Measurements from ENCODE around the gene TEAD2. TPM values are rescaled to one million over a fixed set of nuclear protein-coding genes. Genes with fewer than 3 reads are reported as not detected.
A peak's percentile ranks its signal among the peaks of the same experiment; 100 is the strongest.
"Not testable (repeated sequence)": the region's sequence is repeated elsewhere in the genome, so short reads cannot be mapped to it uniquely, and the experiment has no call there.

The TEAD2 gene
- polyA plus RNA-seq, 3 donors = 88.2 to 114 (median 93.0) TPM

GRCh38 chr19:49338691-49339300, 23.4 kb downstream of the TEAD2 start:
- peak in 7 of 11 donors; percentile 59 to 83 (median 74) for DNase-seq (ENCODE audit: extremely low read depth in 1 of 11, low read depth in 9 of 11, low spot score in 4 of 11)

DNA sequence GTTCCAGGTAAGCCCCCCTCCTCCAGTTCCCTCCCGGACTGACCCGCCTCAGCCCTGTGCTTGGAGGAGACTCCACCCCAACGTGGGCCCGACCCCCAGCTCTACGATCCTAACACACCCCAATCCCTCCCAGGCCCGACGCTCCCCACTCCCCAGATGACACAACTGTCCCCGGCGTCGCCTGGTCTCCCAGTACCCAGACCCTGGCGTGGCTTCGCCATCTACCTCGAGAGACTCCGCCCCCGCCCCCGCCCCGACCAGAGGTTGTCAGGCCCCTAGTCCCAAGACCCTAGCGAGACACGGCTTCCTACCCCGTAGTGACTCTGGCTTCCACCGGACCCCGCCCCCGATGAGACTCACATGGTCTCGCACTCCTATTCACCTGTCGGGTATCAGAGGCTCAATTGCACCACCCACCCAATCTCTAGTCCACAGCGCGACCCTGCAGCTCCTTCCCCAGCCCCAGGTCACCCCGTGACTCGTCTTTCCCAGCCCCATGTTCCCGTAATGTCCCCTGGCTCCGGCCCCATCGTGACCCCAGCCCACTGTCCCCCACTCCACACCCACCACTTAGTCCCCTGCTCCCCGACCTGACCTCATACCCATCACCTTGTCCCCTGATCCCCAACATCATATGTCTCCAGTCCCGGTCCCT, 24.1 kb downstream of the TEAD2 start:
- no peak for DNase-seq (ENCODE audit: extremely low read depth in 1 of 11, low read depth in 9 of 11, low spot score in 4 of 11)

- no peak for DNase-seq (ENCODE audit: extremely low read depth in 1 of 11, low read depth in 9 of 11, low spot score in 4 of 11)
Observed at GRCh38 chr19:49337267-49338022, 24.8 kb downstream of the TEAD2 start.

DNA sequence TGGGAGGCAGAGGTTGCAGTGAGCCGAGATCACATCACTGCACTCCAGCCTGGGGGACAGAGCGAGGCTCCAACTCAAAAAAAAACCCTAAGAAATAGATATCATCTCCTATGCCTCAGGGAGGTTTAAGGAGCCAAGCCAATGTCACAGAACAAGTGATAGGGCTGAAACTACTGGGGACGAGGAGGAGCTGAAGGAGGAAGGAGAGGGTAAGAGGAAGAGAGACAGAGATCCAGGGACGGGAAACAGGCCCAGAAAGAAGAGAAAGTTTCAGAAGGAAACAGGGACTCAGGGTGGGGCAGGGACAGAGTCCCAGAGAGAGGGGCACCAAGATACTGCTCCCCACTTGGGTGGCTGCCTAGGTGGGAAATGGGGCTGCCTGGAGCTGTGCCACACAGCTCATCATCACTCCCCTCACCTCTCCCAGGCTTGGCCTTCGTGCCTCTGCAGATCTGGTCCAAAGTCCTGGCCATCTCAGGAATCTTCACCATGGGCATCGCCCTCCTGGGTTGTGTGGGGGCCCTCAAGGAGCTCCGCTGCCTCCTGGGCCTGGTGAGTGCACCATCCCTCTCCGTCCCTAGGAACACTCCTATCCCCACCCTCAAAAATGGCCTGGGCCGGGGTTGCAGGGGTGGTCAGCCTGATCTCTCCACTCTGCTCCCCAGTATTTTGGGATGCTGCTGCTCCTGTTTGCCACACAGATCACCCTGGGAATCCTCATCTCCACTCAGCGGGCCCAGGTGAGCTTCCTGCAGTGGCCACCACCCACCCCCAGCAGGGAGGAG, 25.5 kb downstream of the TEAD2 start:
- DNase-seq (ENCODE audit: extremely low read depth in 1 of 11, low read depth in 9 of 11, low spot score in 4 of 11) = no peak

DNA sequence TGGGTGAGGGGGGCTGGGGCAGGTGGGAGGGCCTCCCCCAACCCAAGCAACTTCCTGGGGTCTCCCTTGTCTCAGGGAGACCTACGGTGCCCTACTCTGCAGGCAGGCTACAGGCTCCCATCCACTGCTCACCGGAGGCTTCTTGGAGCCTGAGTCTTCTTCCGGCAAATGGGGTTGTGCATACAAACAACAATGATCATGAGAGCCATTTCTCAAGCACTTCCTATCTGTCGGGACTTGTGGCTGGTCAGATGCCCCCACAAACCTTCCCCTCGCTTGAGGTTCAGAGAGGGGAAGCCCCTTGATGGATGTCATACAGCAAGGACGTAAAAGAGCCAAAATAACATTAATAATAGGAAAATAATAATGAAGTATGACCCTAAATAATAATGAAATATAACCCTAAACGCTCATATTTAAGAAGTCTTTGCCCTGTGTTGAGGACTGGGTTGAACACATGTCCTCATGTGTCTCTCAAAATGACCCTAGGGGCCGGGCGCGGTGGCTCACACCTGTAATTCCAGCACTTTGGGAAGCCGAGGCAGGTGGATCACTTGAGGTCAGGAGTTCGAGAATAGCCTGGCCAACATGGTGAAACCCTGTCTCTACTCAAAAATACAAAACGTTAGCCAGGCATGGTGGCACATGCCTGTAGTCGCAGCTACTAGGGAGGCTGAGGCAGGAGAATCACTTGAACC, 26.3 kb downstream of the TEAD2 start:
- no peak for DNase-seq (ENCODE audit: extremely low read depth in 1 of 11, low read depth in 9 of 11, low spot score in 4 of 11)

- no peak for DNase-seq (ENCODE audit: extremely low read depth in 1 of 11, low read depth in 9 of 11, low spot score in 4 of 11)
Observed at GRCh38 chr19:49335071-49335783, 27.0 kb downstream of the TEAD2 start, which contains the start of gene CD37. TSS of gene CD37 (plus strand) at chr19:49335406. CDS start at chr19:49335541, 135 bp downstream.

- DNase-seq (ENCODE audit: extremely low read depth in 1 of 11, low read depth in 9 of 11, low spot score in 4 of 11) = no peak
Observed at GRCh38 chr19:49333811-49334288, 28.4 kb downstream of the TEAD2 start.

DNA sequence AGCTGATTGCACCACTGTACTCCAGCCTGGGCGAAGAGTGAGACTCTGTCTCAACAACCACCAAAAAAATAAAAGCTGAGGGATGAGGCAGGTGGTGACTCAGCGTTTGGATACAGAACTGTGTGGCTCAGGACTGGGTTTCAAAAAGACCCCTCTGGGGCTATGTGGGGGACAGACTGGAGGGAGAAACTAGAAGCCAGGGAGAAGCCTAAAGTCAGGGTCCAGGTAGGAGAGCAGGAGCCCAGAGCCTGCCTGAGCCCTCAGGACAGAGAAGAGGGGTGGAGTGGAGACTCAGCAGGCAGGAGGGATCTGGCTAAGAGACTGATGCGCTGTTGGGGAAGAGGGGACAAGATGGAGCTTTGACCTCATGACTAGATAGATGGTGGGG, 28.8 kb downstream of the TEAD2 start:
- DNase-seq (ENCODE audit: extremely low read depth in 1 of 11, low read depth in 9 of 11, low spot score in 4 of 11) = no peak

DNA sequence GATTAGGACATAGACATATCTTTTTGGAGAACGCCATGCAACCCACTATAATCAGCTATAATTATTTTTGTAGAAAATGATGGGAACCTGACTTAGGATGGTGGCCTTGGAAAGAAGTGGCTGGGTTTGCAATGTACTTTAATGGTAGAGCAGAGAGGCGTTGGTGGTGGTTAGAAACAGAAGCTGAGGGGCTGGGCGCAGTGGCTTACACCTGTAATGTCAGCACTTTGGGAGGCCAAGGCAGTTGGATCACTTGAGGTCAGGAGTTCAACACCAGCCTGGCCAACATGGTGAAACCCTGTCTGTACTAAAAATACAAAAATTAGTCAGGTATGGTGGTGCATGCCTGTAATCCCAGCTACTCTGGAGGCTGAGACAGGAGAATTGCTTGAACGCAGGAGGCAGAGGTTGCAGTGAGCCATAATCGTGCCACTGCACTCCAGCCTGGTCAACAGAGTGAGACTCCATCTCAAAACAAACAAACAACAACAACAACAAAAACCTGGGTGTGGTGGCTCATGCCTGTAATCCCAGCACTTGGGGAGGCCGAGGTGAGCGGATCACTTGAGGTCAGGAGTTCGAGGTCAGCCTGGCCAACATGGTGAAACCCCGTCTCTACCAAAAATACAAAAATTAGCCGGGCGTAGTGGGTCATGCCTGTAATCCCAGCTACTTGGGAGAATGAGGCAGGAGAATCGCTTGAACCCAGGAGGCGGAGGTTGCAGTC, 29.4 kb downstream of the TEAD2 start:
- DNase-seq (ENCODE audit: extremely low read depth in 1 of 11, low read depth in 9 of 11, low spot score in 4 of 11) = not testable (repeated sequence)

DNA sequence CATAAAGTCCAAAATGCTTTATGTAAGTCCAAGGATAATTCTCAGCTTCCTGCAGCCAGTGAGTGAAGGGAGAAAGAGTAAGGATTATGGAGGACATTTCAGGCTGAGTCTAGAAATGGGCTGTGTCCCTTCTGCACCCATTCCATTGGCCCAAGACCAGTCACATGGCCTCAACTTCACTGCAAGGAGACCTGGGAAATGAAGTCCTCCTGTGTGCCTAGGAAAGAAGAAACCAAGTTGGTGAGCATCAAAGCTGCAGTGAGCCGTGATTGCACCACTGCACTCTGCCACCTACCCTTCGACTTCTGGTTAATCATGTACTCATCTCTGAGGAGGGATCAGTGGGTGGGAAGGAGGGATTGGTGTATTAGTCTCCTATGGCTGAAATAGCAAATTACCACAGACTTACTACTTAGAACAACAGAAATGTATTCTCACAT, 30.6 kb downstream of the TEAD2 start:
- DNase-seq (ENCODE audit: extremely low read depth in 1 of 11, low read depth in 9 of 11, low spot score in 4 of 11) = peak in 2 of 11 donors; percentile 56 to 58

DNA sequence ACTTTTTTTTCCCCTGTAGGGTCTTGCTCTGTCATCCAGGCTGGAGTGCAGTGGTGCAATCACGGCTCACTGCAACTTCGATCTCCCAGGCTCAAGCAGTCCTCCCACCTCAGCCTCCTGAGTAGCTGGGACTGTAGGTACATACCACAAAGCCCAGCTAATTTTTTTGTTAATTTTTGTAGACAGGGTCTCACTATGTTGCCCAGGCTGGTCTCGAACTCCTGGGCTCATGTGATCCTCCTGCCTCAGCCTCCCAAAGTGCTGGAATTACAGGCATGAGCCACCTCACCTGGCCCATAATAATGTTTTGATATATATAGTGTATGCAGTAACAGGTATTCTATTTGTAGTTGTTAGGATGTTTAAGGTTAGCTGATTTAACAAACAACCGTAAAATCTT, 31.0 kb downstream of the TEAD2 start:
- not testable (repeated sequence) for DNase-seq (ENCODE audit: extremely low read depth in 1 of 11, low read depth in 9 of 11, low spot score in 4 of 11)

DNA sequence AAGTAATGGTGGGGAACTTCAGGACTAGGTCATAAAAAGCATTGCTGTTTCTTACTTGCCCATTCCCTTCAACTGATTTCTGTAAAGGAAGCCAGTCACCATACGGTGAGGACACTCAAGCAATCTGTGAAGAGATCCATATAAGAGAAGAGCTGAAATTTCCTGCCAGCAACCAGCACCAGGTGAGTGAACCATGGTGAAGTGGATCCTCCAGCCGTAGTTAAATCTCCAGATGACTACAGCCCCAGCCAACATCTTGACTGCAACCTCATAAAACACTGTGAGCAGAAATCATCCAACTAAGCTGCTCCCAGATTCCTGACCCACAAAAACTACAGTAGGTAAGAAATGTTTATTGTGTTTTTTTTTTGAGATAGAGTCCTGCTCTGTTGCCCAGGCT, 33.5 kb downstream of the TEAD2 start:
- no peak for DNase-seq (ENCODE audit: extremely low read depth in 1 of 11, low read depth in 9 of 11, low spot score in 4 of 11)

DNA sequence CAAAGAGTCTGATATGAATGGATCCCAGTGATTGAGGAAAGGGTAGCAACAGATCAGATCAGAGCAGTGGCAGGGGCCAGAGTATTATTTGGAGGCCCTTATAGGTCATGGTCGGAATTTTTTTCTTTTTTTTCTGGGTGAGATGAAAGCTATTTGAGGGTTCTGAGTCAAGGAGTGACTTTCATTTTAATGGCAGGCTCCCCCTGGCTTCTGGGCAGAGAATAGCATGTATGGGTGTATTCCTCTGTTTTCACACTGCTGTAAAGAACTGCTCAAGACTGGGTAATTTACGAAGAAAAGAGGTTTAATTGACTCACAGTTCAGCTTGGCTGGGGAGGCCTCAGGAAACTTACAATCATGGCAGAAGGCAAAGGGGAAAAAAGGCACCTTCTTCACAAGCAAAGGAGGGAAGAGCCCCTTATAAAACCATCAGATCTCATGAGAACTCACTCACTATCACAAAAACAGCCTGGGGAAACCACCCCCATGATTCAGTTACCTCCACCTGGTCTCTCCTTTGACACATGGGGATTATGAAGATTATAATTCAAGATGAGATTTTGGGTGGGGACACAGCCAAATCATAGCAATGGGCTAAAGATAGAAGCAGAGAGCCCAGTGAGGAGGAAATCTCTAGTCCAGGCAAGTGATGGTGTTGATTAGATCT, 34.2 kb downstream of the TEAD2 start:
- no peak for DNase-seq (ENCODE audit: extremely low read depth in 1 of 11, low read depth in 9 of 11, low spot score in 4 of 11)

- DNase-seq (ENCODE audit: extremely low read depth in 1 of 11, low read depth in 9 of 11, low spot score in 4 of 11) = no peak
Observed at GRCh38 chr19:49326165-49326704, 36.0 kb downstream of the TEAD2 start.

DNA sequence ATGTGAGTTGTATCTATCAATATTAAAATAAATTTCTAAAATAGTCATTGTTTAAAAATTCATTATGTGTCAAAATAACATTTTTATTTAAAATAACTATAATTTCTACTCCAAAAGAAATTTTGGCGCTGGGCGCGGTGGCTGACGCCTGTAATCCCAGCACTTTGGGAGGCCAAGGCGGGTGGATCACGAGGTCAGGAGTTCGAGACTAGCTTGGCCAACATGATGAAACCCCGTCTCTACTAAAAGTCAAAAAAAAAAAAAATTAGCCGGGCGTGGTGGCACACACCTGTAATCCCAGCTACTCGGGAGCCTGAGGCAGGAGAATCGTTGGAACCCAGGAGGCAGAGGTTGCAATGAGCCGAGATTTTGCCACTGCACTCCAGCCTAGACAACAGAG, 36.5 kb downstream of the TEAD2 start:
- not testable (repeated sequence) for DNase-seq (ENCODE audit: extremely low read depth in 1 of 11, low read depth in 9 of 11, low spot score in 4 of 11)

DNA sequence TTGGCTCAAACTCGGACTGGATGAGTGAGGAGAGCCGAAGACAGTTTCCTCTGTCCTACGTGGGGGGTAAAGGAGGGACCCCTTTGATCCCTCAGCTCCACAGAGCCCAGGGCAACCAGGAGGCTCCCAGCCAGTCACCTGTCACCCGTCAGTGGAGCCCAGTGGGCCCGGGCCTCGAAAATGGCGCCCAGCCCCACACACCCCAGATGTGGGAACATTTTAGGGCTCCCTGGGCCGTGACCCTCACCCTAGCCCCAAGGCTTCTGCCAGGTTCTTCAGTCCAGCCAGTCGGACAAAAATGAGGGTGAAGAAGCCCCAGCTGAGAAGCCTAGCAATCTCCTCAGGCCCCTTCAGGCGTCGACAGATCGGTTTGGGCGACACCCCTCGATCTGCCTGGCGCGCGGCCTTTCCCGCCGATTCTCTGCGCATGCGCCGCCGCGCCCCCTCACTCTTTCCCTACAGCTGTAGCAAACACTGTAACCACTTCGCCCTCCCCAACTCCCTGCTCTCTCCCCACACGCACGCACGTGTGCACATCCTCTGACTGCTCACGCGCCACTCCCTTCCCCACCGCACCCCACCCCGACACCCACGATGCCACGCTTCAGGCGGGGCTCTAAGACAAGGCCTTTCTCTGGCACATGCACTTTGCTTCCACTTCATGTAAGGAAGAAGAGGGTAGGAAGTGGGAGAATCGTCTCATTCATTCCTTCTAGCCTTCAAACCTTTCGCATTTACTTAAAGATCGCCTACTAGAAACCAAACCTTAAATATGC, 37.2 kb downstream of the TEAD2 start, which contains the start of gene SLC6A16:
Gene SLC6A16, minus strand, starts transcription at position 391 of the 776 bp plus-strand sequence. CDS start 13,844 bp downstream, outside the sequence.
- no peak for DNase-seq (ENCODE audit: extremely low read depth in 1 of 11, low read depth in 9 of 11, low spot score in 4 of 11)
